GM12872 (cell line): ENCODE results near the gene NCCRP1.

Source experiments
- TF ChIP-seq, protein P1 (sequence below): IDR thresholded peaks from 3 replicates; pipeline ENCODE4 v1.5.1; 2011; ENCODE audit warnings: low read depth, mild to moderate bottlenecking, low read length, moderate library complexity; ENCODE audit not compliant: insufficient read depth

The NCCRP1 gene

DNA sequence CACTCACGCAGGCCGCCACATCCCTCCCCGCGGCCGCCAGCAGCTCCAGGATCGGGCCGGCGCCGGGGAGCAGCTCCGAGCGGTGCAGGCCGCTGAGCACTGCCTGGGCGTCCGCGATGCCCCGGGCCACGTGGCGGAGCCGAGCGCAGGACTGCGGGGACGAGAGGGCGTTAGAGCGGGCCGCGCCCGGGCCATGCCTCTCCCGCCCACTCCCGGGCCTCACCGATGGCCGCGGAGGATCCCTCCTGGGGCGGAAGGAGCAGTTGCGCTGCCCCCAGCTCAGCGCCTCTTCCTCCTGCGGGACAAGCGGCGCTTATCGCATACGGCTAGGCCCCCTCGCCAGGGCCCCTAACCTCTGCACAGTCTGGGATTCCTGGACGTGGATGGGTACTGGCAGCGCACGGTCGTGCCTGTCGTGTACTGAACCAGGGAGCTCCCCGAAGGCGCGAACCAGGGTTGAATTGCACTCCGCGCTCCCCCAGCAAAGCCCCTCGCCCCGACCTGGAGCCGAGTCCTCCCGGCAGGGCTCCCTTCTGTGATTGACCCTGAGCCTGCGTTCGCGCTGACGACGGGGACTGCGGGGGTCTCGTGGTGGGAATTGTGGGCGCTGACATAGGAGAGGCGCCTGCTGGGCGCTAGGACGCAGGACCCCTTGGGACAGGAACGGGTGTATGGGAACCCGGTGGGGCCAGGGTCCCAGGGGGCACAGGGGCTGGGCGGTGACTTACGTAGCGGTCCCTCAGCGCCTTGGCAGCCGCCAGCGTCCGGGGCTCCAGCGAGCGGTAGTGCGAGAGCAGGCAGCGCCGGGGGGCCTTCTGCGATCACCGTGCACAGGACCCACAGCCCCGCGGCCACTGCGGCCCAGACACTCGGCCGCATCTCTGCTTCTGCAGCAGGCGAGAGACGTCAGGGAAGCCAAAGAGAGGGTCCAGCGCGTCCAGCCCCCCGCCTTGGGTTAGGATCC lies 51.2 kb downstream of the NCCRP1 start:
- TF ChIP-seq, protein P1, sequence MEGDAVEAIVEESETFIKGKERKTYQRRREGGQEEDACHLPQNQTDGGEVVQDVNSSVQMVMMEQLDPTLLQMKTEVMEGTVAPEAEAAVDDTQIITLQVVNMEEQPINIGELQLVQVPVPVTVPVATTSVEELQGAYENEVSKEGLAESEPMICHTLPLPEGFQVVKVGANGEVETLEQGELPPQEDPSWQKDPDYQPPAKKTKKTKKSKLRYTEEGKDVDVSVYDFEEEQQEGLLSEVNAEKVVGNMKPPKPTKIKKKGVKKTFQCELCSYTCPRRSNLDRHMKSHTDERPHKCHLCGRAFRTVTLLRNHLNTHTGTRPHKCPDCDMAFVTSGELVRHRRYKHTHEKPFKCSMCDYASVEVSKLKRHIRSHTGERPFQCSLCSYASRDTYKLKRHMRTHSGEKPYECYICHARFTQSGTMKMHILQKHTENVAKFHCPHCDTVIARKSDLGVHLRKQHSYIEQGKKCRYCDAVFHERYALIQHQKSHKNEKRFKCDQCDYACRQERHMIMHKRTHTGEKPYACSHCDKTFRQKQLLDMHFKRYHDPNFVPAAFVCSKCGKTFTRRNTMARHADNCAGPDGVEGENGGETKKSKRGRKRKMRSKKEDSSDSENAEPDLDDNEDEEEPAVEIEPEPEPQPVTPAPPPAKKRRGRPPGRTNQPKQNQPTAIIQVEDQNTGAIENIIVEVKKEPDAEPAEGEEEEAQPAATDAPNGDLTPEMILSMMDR = no peak

DNA sequence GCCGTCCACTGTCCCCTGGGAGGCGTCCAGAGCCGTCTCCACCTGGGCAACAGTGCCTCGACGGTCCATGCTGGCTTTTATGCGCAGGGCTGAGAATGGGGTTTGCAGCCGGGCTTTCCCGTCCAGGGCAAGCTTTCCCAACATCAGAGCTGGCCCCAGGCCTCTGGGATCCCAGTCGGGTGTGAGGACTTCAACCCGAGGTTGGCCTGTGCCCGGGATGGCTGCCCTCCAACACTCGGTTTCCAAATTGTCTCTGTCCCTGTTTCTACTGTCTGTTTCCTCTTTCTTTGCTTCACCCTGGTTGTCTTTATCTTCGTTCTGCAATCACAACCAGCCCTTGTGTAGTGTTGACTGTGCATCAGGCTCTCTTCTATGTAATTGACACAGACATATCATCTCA lies 52.0 kb downstream of the NCCRP1 start, which contains the start of gene IFNL4:
TSS of gene IFNL4 (minus strand) at position 51 of the 400 bp plus-strand sequence.
- TF ChIP-seq, protein P1 = no peak

DNA sequence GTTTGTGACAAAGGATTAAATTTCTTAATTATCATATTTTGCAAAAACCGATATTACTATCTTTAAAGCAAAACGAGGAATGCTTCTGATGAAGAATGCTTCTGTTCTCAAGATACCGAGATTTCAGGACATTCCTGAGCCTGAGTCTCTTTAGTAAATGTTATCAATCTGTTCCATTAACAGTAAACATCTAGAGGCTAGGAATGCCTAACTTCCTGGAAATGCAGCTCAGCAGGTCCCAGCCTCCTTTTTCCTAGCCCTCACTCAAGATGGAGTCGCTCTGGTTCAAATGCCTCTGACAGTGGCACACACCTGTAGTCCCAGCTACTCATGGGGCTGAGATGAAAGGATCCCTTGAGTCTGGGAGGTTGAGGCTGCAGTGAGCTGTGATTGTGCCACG lies 54.3 kb downstream of the NCCRP1 start:
- TF ChIP-seq, protein P1 = no peak
